SK-N-SH (cell line): ENCODE data around the gene EWSR1.

Source experiments
- EP300 ChIP-seq, 2 experiments: IDR thresholded peaks; 2 replicates each; pipeline versions ENCODE4 v1.4.0 to v1.6.1; 2012; ENCODE audit warnings: borderline replicate concordance in 1 of 2, low read depth in 1 of 2, low read length in 1 of 2
- GATA2 ChIP-seq: sonication (generic); formaldehyde crosslinking; IDR thresholded peaks from 2 replicates; pipeline ENCODE4 v1.5.0; 2020; ENCODE audit warnings: mild to moderate bottlenecking, missing genetic modification reagents
- JUND ChIP-seq: IDR thresholded peaks from 2 replicates; pipeline ENCODE4 v1.4.0; 2012
- POLR2AphosphoS5 ChIP-seq: IDR thresholded peaks from 2 replicates; pipeline ENCODE4 v1.6.1; 2012; ENCODE audit warnings: low read depth, low read length
- TF ChIP-seq, protein P1 (sequence below): fragments of 200-600 bp; sonication (generic); IDR thresholded peaks from 2 replicates; pipeline ENCODE4 v1.6.1; 2017; ENCODE audit warnings: antibody characterized with exemption, mild to moderate bottlenecking, moderate library complexity
- TF ChIP-seq, protein P2 (sequence below): IDR thresholded peaks from 2 replicates; pipeline ENCODE4 v1.6.1; 2012; ENCODE audit warnings: mild to moderate bottlenecking, low read depth, low read length, moderate library complexity

DNA sequence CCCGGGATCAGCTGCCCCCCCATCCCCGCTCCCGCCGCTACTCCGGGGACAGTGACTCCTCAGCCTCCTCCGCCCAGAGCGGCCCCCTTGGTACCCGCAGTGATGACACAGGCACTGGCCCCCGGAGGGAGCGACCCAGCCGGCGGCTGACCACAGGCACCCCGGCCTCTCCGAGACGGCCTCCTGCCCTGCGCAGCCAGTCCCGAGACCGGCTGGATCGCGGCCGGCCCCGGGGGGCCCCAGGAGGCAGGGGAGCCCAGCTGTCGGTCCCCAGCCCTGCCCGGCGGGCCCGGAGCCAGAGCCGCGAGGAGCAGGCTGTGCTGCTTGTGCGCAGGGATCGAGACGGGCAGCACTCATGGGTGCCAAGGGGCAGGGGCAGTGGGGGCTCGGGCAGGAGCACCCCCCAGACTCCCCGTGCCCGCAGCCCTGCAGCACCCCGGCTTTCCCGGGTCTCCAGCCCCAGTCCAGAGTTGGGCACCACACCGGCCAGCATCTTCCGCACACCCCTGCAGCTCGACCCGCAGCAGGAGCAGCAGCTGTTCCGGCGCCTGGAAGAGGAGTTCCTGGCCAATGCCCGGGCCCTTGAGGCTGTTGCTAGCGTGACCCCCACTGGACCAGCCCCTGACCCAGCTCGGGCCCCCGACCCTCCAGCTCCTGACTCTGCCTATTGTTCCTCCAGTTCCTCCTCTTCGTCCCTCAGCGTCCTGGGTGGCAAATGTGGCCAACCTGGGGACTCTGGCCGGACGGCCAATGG is 43.6 kb downstream of the EWSR1 start:
- TF ChIP-seq, protein P1, sequence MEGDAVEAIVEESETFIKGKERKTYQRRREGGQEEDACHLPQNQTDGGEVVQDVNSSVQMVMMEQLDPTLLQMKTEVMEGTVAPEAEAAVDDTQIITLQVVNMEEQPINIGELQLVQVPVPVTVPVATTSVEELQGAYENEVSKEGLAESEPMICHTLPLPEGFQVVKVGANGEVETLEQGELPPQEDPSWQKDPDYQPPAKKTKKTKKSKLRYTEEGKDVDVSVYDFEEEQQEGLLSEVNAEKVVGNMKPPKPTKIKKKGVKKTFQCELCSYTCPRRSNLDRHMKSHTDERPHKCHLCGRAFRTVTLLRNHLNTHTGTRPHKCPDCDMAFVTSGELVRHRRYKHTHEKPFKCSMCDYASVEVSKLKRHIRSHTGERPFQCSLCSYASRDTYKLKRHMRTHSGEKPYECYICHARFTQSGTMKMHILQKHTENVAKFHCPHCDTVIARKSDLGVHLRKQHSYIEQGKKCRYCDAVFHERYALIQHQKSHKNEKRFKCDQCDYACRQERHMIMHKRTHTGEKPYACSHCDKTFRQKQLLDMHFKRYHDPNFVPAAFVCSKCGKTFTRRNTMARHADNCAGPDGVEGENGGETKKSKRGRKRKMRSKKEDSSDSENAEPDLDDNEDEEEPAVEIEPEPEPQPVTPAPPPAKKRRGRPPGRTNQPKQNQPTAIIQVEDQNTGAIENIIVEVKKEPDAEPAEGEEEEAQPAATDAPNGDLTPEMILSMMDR: no peak
- TF ChIP-seq EP300 (IDR thresholded peaks at IDR 0.05; ENCODE audit: borderline replicate concordance in 1 of 2, low read depth in 1 of 2, low read length in 1 of 2) (no peak), JUND (no peak), POLR2AphosphoS5 (no peak), GATA2 (CRISPR knock-in tag) (no peak)
- TF ChIP-seq, protein P2, sequence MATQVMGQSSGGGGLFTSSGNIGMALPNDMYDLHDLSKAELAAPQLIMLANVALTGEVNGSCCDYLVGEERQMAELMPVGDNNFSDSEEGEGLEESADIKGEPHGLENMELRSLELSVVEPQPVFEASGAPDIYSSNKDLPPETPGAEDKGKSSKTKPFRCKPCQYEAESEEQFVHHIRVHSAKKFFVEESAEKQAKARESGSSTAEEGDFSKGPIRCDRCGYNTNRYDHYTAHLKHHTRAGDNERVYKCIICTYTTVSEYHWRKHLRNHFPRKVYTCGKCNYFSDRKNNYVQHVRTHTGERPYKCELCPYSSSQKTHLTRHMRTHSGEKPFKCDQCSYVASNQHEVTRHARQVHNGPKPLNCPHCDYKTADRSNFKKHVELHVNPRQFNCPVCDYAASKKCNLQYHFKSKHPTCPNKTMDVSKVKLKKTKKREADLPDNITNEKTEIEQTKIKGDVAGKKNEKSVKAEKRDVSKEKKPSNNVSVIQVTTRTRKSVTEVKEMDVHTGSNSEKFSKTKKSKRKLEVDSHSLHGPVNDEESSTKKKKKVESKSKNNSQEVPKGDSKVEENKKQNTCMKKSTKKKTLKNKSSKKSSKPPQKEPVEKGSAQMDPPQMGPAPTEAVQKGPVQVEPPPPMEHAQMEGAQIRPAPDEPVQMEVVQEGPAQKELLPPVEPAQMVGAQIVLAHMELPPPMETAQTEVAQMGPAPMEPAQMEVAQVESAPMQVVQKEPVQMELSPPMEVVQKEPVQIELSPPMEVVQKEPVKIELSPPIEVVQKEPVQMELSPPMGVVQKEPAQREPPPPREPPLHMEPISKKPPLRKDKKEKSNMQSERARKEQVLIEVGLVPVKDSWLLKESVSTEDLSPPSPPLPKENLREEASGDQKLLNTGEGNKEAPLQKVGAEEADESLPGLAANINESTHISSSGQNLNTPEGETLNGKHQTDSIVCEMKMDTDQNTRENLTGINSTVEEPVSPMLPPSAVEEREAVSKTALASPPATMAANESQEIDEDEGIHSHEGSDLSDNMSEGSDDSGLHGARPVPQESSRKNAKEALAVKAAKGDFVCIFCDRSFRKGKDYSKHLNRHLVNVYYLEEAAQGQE: no peak
